ENCODE results near the gene FAM20A.

GRCh38 chr17:68514831-68515635, 86.1 kb downstream of the FAM20A start:
- no peak for TF ChIP-seq CEBPB (IDR thresholded peaks at IDR 0.05)
- no peak for TF ChIP-seq EP300 (IDR thresholded peaks at IDR 0.05; ENCODE audit: borderline replicate concordance)
